BLaER1 treated with 17β-estradiol and CSF1 and Interleukin-3, amounts not matched to agents 10 nM and 100 nM (cell line): ENCODE results near the gene LHX3.

Experiments
- H3K27ac ChIP-seq, 11 experiments: shearing (Covaris generic); formaldehyde crosslinking; 2 replicates each; pipeline ENCODE4 v1.8.1; 2022
- H3K27me3 ChIP-seq, 11 experiments: shearing (Covaris generic); formaldehyde crosslinking; 2 replicates each; pipeline ENCODE4 v1.8.1; 2022
- H3K36me3 ChIP-seq, 11 experiments: shearing (Covaris generic); formaldehyde crosslinking; 2 replicates each; pipeline ENCODE4 v1.8.1; 2022
- H3K4me1 ChIP-seq, 10 experiments: shearing (Covaris generic); formaldehyde crosslinking; 2 replicates each; pipeline ENCODE4 v1.8.1; 2022
- H3K4me2 ChIP-seq, 11 experiments: shearing (Covaris generic); formaldehyde crosslinking; 2 replicates each; pipeline ENCODE4 v1.8.1; 2022
- H3K4me3 ChIP-seq, 10 experiments: shearing (Covaris generic); formaldehyde crosslinking; 2 replicates each; pipeline ENCODE4 v1.8.1; 2022
- H3K9ac ChIP-seq, 11 experiments: shearing (Covaris generic); formaldehyde crosslinking; 2 replicates each; pipeline ENCODE4 v1.8.1; 2022
- H3K9me3 ChIP-seq, 11 experiments: shearing (Covaris generic); formaldehyde crosslinking; replicated peaks in 1 of 11; 2 replicates each; pipeline ENCODE4 v1.8.1; 2022
- H4K20me1 ChIP-seq, 11 experiments: shearing (Covaris generic); formaldehyde crosslinking; 2 replicates each; pipeline ENCODE4 v1.8.1; 2022
- Cebpa-rat ChIP-seq, 11 experiments: shearing (Covaris generic); IDR thresholded peaks; 2 replicates each; pipeline ENCODE4 v1.8.1; 2022

The LHX3 gene

DNA sequence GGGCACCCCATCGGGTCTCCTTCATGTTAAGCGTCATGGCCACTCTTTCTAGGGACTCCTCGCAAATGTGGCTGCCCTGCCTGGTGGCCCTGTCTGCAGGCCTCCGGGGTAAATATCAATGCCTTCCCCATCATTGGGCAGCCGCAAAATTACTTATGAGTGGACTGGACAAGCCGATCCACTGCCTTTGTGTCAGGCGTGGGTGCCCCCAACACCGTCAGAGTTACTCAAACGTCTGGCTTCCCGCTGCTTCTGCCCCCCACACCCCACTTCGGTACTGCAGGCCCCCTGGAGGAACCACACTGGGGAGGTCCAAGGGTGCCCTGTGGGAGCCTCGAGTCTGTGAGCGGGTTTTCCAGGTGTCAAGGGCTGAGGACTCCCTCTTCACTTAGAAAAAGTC lies 3.8 kb downstream of the LHX3 start:
- H3K27me3 ChIP-seq, result peaks cover 96 to 100% (median 99%) of the 10 kb centered on the region in 11 experiments
- no peak overlapping the region for H3K27ac ChIP-seq
- H3K36me3 ChIP-seq, result peaks cover 0 to 9% (median 6%) of the 10 kb centered on the region in 11 experiments; a peak in 7 of 22 replicates
- H3K9ac ChIP-seq, result no peak overlapping the region
- H3K4me3 ChIP-seq, result no peak overlapping the region
- no peak for TF ChIP-seq Cebpa-rat (IDR thresholded peaks at IDR 0.05)
- H3K4me1 ChIP-seq, result peaks cover 4 to 11% (median 8%) of the 10 kb centered on the region in 10 experiments; a peak in 15 of 20 replicates
- H3K9me3 ChIP-seq, result peaks cover 0 to 19% (median 7%) of the 10 kb centered on the region in 11 experiments; a peak in 11 of 22 replicates
- H4K20me1 ChIP-seq, result peaks cover 0 to 93% (median 60%) of the 10 kb centered on the region in 11 experiments; a peak in 18 of 22 replicates
- no peak overlapping the region for H3K4me2 ChIP-seq

DNA sequence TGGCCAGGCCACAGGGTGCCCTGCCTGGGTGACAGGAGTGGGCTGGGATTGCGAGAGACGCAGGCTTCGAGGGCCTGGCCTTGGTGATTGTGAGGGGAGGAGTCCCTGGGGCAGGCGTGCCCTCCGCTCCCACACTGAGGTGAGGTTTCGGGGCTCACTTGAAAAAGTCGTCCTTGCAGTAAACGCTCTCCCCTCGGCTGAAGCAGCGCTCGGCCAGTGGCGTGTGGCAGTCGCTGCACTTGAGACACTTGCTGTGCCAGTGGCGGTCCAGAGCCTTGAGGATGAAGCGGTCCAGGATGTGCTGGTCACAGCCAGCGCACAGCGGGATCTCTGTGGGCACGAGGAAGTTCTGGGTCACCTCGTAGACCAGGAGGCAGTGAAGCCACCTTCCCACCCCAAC lies 4.5 kb downstream of the LHX3 start:
- H3K27me3 ChIP-seq, result peaks cover 98 to 100% (median 100%) of the 10 kb centered on the region in 11 experiments
- peaks cover 0 to 2% (median 0%) of the 10 kb centered on the region in 11 experiments; a peak in 6 of 22 replicates for H3K36me3 ChIP-seq
- no peak for TF ChIP-seq Cebpa-rat (IDR thresholded peaks at IDR 0.05)
- H3K27ac ChIP-seq, result no peak overlapping the region
- no peak overlapping the region for H3K9ac ChIP-seq
- peaks cover 0 to 19% (median 7%) of the 10 kb centered on the region in 11 experiments; a peak in 11 of 22 replicates for H3K9me3 ChIP-seq
- H3K4me1 ChIP-seq, result peaks cover 4 to 11% (median 8%) of the 10 kb centered on the region in 10 experiments; a peak in 15 of 20 replicates
- peaks cover 0 to 90% (median 56%) of the 10 kb centered on the region in 11 experiments; a peak in 18 of 22 replicates for H4K20me1 ChIP-seq
- no peak overlapping the region for H3K4me3 ChIP-seq
- no peak overlapping the region for H3K4me2 ChIP-seq

- H3K4me2 ChIP-seq, result no peak overlapping the region
- H3K4me1 ChIP-seq, result peaks cover 4 to 11% (median 8%) of the 10 kb centered on the region in 10 experiments; a peak in 15 of 20 replicates
- no peak overlapping the region for H3K9ac ChIP-seq
- no peaks in the 10 kb centered on the region for H3K36me3 ChIP-seq
- peaks cover 0 to 89% (median 50%) of the 10 kb centered on the region in 11 experiments; a peak in 17 of 22 replicates for H4K20me1 ChIP-seq
- H3K4me3 ChIP-seq, result no peak overlapping the region
- H3K27me3 ChIP-seq, result peaks cover 98 to 100% (median 100%) of the 10 kb centered on the region in 11 experiments
- H3K9me3 ChIP-seq, result peaks cover 0 to 19% (median 7%) of the 10 kb centered on the region in 11 experiments; a peak in 11 of 22 replicates
- no peak for TF ChIP-seq Cebpa-rat (IDR thresholded peaks at IDR 0.05)
- H3K27ac ChIP-seq, result no peak overlapping the region
These were observed 5.3 kb downstream of the LHX3 start for GRCh38 chr9:136199391-136200288.

- TF ChIP-seq Cebpa-rat (IDR thresholded peaks at IDR 0.05), result no peak
- Histone ChIP-seq H3K4me2 (no peak overlapping the region), H3K4me3 (no peak overlapping the region), H3K9ac (no peak overlapping the region), H4K20me1 (peaks cover 0 to 79% (median 40%) of the 10 kb centered on the region in 11 experiments; a peak in 16 of 22 replicates), H3K27ac (no peak overlapping the region), H3K4me1 (peaks cover 4 to 11% (median 8%) of the 10 kb centered on the region in 10 experiments; a peak in 15 of 20 replicates), H3K27me3 (peaks cover 98 to 100% (median 100%) of the 10 kb centered on the region in 11 experiments), H3K36me3 (no peaks in the 10 kb centered on the region), H3K9me3 (peaks cover 0 to 19% (median 7%) of the 10 kb centered on the region in 11 experiments; a peak in 11 of 22 replicates)
These were observed 6.3 kb downstream of the LHX3 start for GRCh38 chr9:136198605-136199083.

- no peak overlapping the region for H3K4me3 ChIP-seq
- H3K9ac ChIP-seq, result no peak overlapping the region
- no peaks in the 10 kb centered on the region for H3K36me3 ChIP-seq
- H3K4me1 ChIP-seq, result peaks cover 5 to 12% (median 8%) of the 10 kb centered on the region in 10 experiments; a peak in 15 of 20 replicates
- no peak overlapping the region for H3K27ac ChIP-seq
- H3K9me3 ChIP-seq, result peaks cover 0 to 22% (median 7%) of the 10 kb centered on the region in 11 experiments; a peak in 14 of 22 replicates
- peaks cover 0 to 80% (median 41%) of the 10 kb centered on the region in 11 experiments; a peak in 16 of 22 replicates for H4K20me1 ChIP-seq
- no peak overlapping the region for H3K4me2 ChIP-seq
- H3K27me3 ChIP-seq, result peaks cover 98 to 100% (median 100%) of the 10 kb centered on the region in 11 experiments
- no peak for TF ChIP-seq Cebpa-rat (IDR thresholded peaks at IDR 0.05)
These were observed 6.9 kb downstream of the LHX3 start for GRCh38 chr9:136197930-136198604.

GRCh38 chr9:136197084-136197875 lies 7.6 kb downstream of the LHX3 start:
- Histone ChIP-seq H3K4me3 (no peak overlapping the region), H3K9me3 (peaks cover 0 to 23% (median 7%) of the 10 kb centered on the region in 11 experiments; a peak in 14 of 22 replicates), H3K27ac (no peak overlapping the region), H3K36me3 (no peaks in the 10 kb centered on the region), H3K27me3 (peaks cover 99 to 100% (median 100%) of the 10 kb centered on the region in 11 experiments), H4K20me1 (peaks cover 0 to 81% (median 46%) of the 10 kb centered on the region in 11 experiments; a peak in 16 of 22 replicates), H3K4me1 (peaks cover 5 to 20% (median 12%) of the 10 kb centered on the region in 10 experiments; a peak in 15 of 20 replicates), H3K4me2 (peak overlapping the region in 8 of 11 experiments; percentile 1 to 30 (median 12); a peak in 6 of 22 replicates), H3K9ac (no peak overlapping the region)
- no peak for TF ChIP-seq Cebpa-rat (IDR thresholded peaks at IDR 0.05)

DNA sequence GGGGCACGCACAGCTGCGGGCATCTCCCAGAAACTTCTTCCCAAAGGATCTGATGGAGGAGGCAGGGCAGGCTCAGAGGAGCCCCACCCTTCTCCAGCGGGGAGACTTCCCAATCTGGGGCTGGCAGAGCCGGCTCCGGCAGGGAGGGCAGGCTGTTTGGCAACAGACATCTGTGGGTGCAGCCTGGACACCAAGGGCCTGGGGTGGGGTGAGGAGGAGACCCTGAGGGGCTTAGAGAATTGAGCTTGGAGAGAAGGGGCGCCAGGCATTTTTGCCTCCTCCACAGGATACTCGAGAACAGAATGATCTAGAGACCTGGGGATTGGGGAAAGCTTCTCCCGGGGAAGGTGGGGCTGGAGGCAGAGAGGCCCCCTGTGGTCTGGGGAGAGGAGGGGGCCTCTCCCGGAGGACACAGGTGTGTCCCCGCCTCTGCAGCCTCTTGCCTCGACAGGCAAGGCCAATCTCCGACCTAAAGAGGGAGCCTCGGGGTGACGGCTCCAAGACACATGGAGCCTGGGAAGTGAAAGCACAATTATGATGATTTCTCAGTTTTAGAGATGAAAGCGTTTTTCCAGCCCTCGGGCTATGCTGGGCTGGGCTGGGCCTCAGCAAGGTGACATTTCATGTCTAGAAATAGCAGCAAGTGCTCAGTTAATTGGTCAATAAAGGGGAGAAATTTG lies 8.4 kb downstream of the LHX3 start:
- H3K4me2 ChIP-seq, result peak overlapping the region in 8 of 11 experiments; percentile 1 to 30 (median 12); a peak in 6 of 22 replicates
- H3K36me3 ChIP-seq, result no peaks in the 10 kb centered on the region
- peaks cover 99 to 100% (median 100%) of the 10 kb centered on the region in 11 experiments for H3K27me3 ChIP-seq
- peaks cover 8 to 27% (median 19%) of the 10 kb centered on the region in 10 experiments; a peak in 18 of 20 replicates for H3K4me1 ChIP-seq
- no peak overlapping the region for H3K4me3 ChIP-seq
- no peak for TF ChIP-seq Cebpa-rat (IDR thresholded peaks at IDR 0.05)
- H3K27ac ChIP-seq, result no peak overlapping the region
- no peak overlapping the region for H3K9ac ChIP-seq
- peaks cover 0 to 19% (median 7%) of the 10 kb centered on the region in 11 experiments; a peak in 14 of 22 replicates for H3K9me3 ChIP-seq
- peaks cover 0 to 81% (median 50%) of the 10 kb centered on the region in 11 experiments; a peak in 16 of 22 replicates for H4K20me1 ChIP-seq
